Measurements from ENCODE around the gene CTNND1. TPM values are rescaled to one million over a fixed set of nuclear protein-coding genes. Genes with fewer than 3 reads are reported as not detected.

CTNND1 gene
- total and polyA plus RNA-seq, 9 of the 15 experiments (the other 6 are each of a cell fraction or from before 2014, with no cell fraction given), result 11.1 to 74.0 (median 43.3) TPM

GRCh38 chr11:57761301-57762234, at the start of gene CTNND1 (continued):
- TF ChIP-seq, protein P1, sequence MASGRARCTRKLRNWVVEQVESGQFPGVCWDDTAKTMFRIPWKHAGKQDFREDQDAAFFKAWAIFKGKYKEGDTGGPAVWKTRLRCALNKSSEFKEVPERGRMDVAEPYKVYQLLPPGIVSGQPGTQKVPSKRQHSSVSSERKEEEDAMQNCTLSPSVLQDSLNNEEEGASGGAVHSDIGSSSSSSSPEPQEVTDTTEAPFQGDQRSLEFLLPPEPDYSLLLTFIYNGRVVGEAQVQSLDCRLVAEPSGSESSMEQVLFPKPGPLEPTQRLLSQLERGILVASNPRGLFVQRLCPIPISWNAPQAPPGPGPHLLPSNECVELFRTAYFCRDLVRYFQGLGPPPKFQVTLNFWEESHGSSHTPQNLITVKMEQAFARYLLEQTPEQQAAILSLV (tag; IDR thresholded peaks at IDR 0.05), result no peak
- TF ChIP-seq, protein P2, sequence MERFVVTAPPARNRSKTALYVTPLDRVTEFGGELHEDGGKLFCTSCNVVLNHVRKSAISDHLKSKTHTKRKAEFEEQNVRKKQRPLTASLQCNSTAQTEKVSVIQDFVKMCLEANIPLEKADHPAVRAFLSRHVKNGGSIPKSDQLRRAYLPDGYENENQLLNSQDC (CRISPR knock-in tag; IDR thresholded peaks at IDR 0.05), result 0 out of 2 replicates have a peak, but pooled peaks have one; percentile 69
- peak in 1 of 2 experiments; percentile 45; a peak in 1 of 4 replicates for TF ChIP-seq MAZ (CRISPR knock-in tag; conservative IDR thresholded peaks at IDR 0.05 in 1 of 2, IDR thresholded peaks at IDR 0.05 in 1 of 2)
- peak; percentile 24 to 36; a peak in 1 of 4 replicates for TF ChIP-seq SIN3A (IDR thresholded peaks at IDR 0.05; ENCODE audit: borderline replicate concordance in 2 of 2, control insufficient read depth in 1 of 2, low read depth in 2 of 2, low read length in 2 of 2)
- TF ChIP-seq RB1 (IDR thresholded peaks at IDR 0.05; ENCODE audit: low read depth), result no peak
- TF ChIP-seq TCF3 (CRISPR knock-in tag; IDR thresholded peaks at IDR 0.05), result 0 out of 2 replicates have a peak, but pooled peaks have one; percentile 9
- TF ChIP-seq DMBX1 (CRISPR knock-in tag; IDR thresholded peaks at IDR 0.05; ENCODE audit: borderline replicate concordance), result no peak
- no peak for TF ChIP-seq GATAD2B (IDR thresholded peaks at IDR 0.05; ENCODE audit: borderline replicate concordance)
- peak; percentile 80; the same call in 1 of the 2 replicates for TF ChIP-seq NKRF (IDR thresholded peaks at IDR 0.05; ENCODE audit: borderline replicate concordance)
- TF ChIP-seq ZNF280A (IDR thresholded peaks at IDR 0.05; ENCODE audit: low read depth, partially characterized antibody), result no peak
- TF ChIP-seq MYBL2 (IDR thresholded peaks at IDR 0.05; ENCODE audit: low read depth), result peak; percentile 57; the same call in 1 of the 2 replicates
- TF ChIP-seq MYBL2 (CRISPR knock-in tag; IDR thresholded peaks at IDR 0.05; ENCODE audit: borderline replicate concordance), result no peak
- TF ChIP-seq ZNF507 (tag; conservative IDR thresholded peaks at IDR 0.05), result no peak
- no peak for TF ChIP-seq POLR3A (IDR thresholded peaks at IDR 0.05; ENCODE audit: borderline replicate concordance, extremely low read depth, insufficient read depth, insufficient read length)
- TF ChIP-seq NONO (IDR thresholded peaks at IDR 0.05; ENCODE audit: low read depth in 2 of 2, low read length in 1 of 2), result 0 out of 4 replicates have a peak, but pooled peaks of 1 of the 2 experiments have one; percentile 6
- TF ChIP-seq, protein P3, sequence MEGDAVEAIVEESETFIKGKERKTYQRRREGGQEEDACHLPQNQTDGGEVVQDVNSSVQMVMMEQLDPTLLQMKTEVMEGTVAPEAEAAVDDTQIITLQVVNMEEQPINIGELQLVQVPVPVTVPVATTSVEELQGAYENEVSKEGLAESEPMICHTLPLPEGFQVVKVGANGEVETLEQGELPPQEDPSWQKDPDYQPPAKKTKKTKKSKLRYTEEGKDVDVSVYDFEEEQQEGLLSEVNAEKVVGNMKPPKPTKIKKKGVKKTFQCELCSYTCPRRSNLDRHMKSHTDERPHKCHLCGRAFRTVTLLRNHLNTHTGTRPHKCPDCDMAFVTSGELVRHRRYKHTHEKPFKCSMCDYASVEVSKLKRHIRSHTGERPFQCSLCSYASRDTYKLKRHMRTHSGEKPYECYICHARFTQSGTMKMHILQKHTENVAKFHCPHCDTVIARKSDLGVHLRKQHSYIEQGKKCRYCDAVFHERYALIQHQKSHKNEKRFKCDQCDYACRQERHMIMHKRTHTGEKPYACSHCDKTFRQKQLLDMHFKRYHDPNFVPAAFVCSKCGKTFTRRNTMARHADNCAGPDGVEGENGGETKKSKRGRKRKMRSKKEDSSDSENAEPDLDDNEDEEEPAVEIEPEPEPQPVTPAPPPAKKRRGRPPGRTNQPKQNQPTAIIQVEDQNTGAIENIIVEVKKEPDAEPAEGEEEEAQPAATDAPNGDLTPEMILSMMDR (IDR thresholded peaks at IDR 0.05 in 2 of 3, conservative IDR thresholded peaks at IDR 0.05 in 1 of 3; ENCODE audit: insufficient read depth in 2 of 3, low read depth in 1 of 3, low read length in 3 of 3), result no peak
- TF ChIP-seq TEAD4 (IDR thresholded peaks at IDR 0.05; ENCODE audit: low read length), result peak; percentile 67
- no peak for TF ChIP-seq TEAD4 (CRISPR knock-in tag; IDR thresholded peaks at IDR 0.05; ENCODE audit: borderline replicate concordance)

Measured in K562 (cell line).